Colonic mucosa (tissue), 4 donors: ENCODE data around the gene ARHGAP28. TPM values are rescaled to one million over a fixed set of nuclear protein-coding genes. Genes with fewer than 3 reads are reported as not detected.

ENCODE experiments used
- DNase-seq: peaks from one replicate; pipeline ENCODE4 v3.0.0-alpha.2; 2020
- H3K27ac ChIP-seq: fragments of 200-600 bp; one replicate; pipeline ENCODE4 v1.8.0; 2021
- H3K27me3 ChIP-seq: fragments of 200-600 bp; one replicate; pipeline ENCODE4 v1.8.0; 2021
- H3K36me3 ChIP-seq: fragments of 200-600 bp; one replicate; pipeline ENCODE4 v1.8.0; 2021
- H3K4me1 ChIP-seq: fragments of 200-600 bp; one replicate; pipeline ENCODE4 v1.8.0; 2021; ENCODE audit warnings: mild to moderate bottlenecking
- H3K4me3 ChIP-seq: fragments of 200-600 bp; one replicate; pipeline ENCODE4 v1.8.0; 2021
- H3K9ac ChIP-seq, 2 donors: one replicate each; pipeline ENCODE4 v1.7.0; 2013; ENCODE audit warnings: control low read depth in 2 of 2, low read depth in 2 of 2, low read length in 2 of 2
- H3K9me3 ChIP-seq: fragments of 200-600 bp; one replicate; pipeline ENCODE4 v1.8.0; 2021
- intact Hi-C: fragments of 100-400 bp; cut with DNase I; formaldehyde crosslinking; loops from one replicate; pipeline ENCODE4 v1.14.1; 2022
- total RNA-seq, 2 donors: library from RNA; stranded (reverse); fragmentation: NEBNext Ultra II Directional in 1 of 2; extraction: Animal tissue kit (Norgen Biotek cat#: 25700) in 1 of 2; gene quantifications; one replicate each; pipeline ENCODE4 v1.2.1, GENCODE V29; 2021
- TF ChIP-seq, protein P1 (sequence below): fragments of 200-600 bp; IDR thresholded peaks from one replicate; pipeline ENCODE4 v1.8.0; 2022; ENCODE audit warnings: antibody characterized with exemption, mild to moderate bottlenecking
- donor health status: healthy.
- donor health status: DM: no; HTN: no; CAD: no.
- donor health status: DM: no; HTN: no; CAD: no.

Gene ARHGAP28
- total RNA-seq, 2 donors from 2014 or later: 1.9 to 2.9 TPM

DNA sequence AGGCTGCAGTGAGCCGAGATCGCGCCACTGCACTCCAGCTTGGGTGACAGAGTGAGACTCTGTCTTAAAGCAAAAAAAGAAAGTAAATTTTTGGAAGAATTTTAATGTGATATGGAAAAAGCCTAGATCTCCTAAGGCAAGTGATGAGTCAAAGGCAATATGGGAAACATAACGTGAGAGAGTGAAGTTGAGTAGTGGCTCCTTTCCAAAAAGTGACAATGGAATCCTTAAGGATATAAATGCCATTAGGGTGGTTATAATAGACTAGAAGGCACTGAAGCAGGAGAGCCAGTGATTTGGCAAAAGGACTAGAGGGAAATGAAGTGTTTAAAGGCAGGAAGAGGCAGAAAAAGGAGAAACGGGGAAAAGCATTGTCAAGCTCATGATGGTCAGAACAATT lies 25.6 kb downstream of the ARHGAP28 start:
- Histone ChIP-seq H3K4me3 (no peak overlapping the region), H3K27ac (no peak overlapping the region), H3K4me1 (no peaks in the 10 kb centered on the region), H3K27me3 (no peaks in the 10 kb centered on the region), H3K9ac (no peak overlapping the region), H3K36me3 (no peaks in the 10 kb centered on the region), H3K9me3 (no peaks in the 10 kb centered on the region)
- intact Hi-C loops: no loop called here
- TF ChIP-seq, protein P1, sequence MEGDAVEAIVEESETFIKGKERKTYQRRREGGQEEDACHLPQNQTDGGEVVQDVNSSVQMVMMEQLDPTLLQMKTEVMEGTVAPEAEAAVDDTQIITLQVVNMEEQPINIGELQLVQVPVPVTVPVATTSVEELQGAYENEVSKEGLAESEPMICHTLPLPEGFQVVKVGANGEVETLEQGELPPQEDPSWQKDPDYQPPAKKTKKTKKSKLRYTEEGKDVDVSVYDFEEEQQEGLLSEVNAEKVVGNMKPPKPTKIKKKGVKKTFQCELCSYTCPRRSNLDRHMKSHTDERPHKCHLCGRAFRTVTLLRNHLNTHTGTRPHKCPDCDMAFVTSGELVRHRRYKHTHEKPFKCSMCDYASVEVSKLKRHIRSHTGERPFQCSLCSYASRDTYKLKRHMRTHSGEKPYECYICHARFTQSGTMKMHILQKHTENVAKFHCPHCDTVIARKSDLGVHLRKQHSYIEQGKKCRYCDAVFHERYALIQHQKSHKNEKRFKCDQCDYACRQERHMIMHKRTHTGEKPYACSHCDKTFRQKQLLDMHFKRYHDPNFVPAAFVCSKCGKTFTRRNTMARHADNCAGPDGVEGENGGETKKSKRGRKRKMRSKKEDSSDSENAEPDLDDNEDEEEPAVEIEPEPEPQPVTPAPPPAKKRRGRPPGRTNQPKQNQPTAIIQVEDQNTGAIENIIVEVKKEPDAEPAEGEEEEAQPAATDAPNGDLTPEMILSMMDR: no peak
- no peak for DNase-seq

DNA sequence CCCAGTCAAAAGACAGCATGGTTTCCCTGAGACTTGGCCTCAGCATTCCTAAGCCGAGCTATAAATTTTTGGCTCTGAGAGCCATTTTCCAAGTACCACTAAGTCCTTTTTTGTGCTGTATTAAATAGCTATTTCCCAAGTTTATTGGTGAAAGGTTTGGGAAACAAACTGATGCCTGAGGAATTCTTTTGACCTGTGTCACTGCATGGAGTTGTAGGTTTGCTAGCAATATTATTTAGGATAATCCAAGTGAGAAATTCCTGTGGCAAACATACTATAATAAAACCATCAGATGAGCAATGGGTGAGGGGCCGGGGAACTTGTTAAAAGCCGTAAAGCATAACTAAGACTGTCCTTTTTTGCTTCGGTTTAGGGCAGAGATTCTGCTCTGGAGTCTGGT lies 28.4 kb downstream of the ARHGAP28 start:
- no peaks in the 10 kb centered on the region for H3K27me3 ChIP-seq
- intact Hi-C loops: no loop called here
- no peaks in the 10 kb centered on the region for H3K36me3 ChIP-seq
- no peak overlapping the region for H3K9ac ChIP-seq
- no peak for DNase-seq
- no peaks in the 10 kb centered on the region for H3K4me1 ChIP-seq
- TF ChIP-seq, protein P1: no peak
- no peak overlapping the region for H3K4me3 ChIP-seq
- H3K9me3 ChIP-seq: no peaks in the 10 kb centered on the region
- H3K27ac ChIP-seq: no peak overlapping the region

DNA sequence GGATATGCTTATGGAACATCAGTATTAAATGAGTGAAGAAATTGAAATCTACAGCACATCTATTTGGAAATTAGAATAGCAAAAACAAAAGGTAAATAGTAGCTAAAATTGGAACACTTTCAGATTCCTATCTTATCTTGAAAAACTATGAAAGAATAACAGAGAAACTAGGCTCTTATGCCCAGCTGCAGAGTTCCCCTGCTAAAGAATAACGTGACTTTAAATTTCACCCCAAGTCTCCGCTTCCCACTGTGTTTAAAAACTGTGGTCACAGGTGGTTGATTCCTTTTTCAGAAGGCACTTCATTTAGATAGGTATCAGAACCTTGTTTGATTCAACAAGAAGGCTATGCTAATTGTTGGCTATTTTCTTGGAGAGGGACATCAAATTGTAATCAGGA lies 30.1 kb downstream of the ARHGAP28 start:
- no peaks in the 10 kb centered on the region for H3K36me3 ChIP-seq
- no peak overlapping the region for H3K4me3 ChIP-seq
- no peak for DNase-seq
- H3K27me3 ChIP-seq: no peaks in the 10 kb centered on the region
- TF ChIP-seq, protein P1: no peak
- no peaks in the 10 kb centered on the region for H3K9me3 ChIP-seq
- intact Hi-C loops: no loop called here
- no peak overlapping the region for H3K27ac ChIP-seq
- no peak overlapping the region for H3K9ac ChIP-seq
- no peaks in the 10 kb centered on the region for H3K4me1 ChIP-seq

DNA sequence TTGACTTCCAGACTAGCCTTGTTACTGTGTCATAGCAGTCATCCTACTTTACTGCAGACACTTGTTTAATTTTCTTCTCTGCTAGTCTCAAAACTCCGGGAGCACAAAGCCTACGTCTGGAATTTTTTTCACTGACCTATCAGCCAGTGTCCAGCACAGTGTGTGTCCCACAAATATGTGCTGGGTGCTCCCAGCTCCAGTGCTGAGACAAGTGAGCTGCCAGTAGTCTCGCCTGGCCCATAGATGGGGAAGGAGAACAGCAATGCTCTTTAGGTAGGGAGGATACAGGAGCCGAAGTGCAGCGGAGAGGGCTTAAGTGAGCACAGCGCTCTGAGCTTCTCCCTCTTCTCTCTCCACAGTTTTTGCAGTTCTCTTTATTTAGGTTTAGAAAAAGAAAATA lies 34.0 kb downstream of the ARHGAP28 start:
- DNase-seq: no peak
- H3K36me3 ChIP-seq: no peaks in the 10 kb centered on the region
- H3K4me1 ChIP-seq: no peaks in the 10 kb centered on the region
- intact Hi-C loops: no loop called here
- no peaks in the 10 kb centered on the region for H3K27me3 ChIP-seq
- no peaks in the 10 kb centered on the region for H3K9me3 ChIP-seq
- no peak overlapping the region for H3K4me3 ChIP-seq
- TF ChIP-seq, protein P1: no peak
- no peak overlapping the region for H3K27ac ChIP-seq
- no peak overlapping the region for H3K9ac ChIP-seq

DNA sequence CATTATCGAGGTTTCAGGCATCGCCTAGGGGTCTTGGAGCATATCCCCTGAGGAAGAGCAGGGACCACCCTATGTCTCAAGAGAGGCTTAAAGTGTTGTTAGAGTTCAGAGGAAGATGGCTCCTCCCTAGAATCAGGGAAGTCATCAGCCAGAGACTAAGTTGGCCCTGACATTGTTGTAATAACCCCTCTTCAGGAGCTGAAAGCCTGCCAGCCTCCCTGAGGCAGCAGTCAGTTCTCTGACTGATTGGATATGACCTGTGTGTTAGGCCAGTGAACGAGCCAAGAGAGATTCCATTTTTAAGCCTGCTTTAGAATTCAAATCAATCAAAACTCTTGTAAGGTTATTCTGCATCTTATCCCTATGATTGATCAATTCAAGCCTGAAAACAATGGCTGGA lies 34.9 kb downstream of the ARHGAP28 start:
- no peak for DNase-seq
- no peak overlapping the region for H3K4me3 ChIP-seq
- H3K36me3 ChIP-seq: no peaks in the 10 kb centered on the region
- intact Hi-C loops: no loop called here
- TF ChIP-seq, protein P1: no peak
- no peaks in the 10 kb centered on the region for H3K4me1 ChIP-seq
- H3K9ac ChIP-seq: no peak overlapping the region
- H3K27me3 ChIP-seq: no peaks in the 10 kb centered on the region
- H3K27ac ChIP-seq: no peak overlapping the region
- H3K9me3 ChIP-seq: no peaks in the 10 kb centered on the region

DNA sequence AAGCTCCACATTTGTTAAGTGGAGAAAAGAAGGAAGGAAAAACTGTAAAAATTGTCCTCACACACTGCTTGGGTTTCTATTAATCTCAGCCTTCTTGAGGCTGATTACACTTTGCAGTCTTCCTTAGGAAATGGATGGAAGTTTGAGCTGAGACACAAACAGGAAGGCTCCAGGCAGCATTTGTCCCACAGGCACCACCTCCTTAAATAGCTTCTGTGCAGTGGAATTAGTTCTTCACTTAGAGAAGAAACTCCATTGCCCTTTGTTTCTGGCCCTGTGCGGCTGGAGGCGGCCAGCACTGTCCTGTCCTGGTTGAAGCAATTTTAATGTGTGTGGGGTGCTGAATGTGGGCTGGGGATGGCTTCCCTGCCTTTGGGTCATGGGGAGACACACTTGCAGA lies 44.3 kb downstream of the ARHGAP28 start:
- DNase-seq: no peak
- intact Hi-C loops: no loop called here
- Histone ChIP-seq H3K27me3 (no peaks in the 10 kb centered on the region), H3K4me1 (no peaks in the 10 kb centered on the region), H3K4me3 (no peak overlapping the region), H3K36me3 (no peaks in the 10 kb centered on the region), H3K9me3 (no peaks in the 10 kb centered on the region), H3K27ac (no peak overlapping the region), H3K9ac (no peak overlapping the region)
- TF ChIP-seq, protein P1: no peak
